Measurements from ENCODE around the gene ATOX1.
"Not testable (repeated sequence)": the region's sequence is repeated elsewhere in the genome, so short reads cannot be mapped to it uniquely, and the experiment has no call there.

ATOX1 gene

GRCh38 chr5:151733358-151734063, 24.9 kb downstream of the ATOX1 start:
- Histone ChIP-seq H3K4me1 (ENCODE audit: control insufficient read depth in 1 of 2, insufficient read depth in 1 of 2, low read depth in 1 of 2, low read length in 1 of 2) (no peaks in the 10 kb centered on the region), H3K4me3 (ENCODE audit: low read depth in 1 of 2, low read length in 1 of 2) (no peak overlapping the region), H3K27me3 (no peaks in the 10 kb centered on the region), H3K9me3 (peaks cover 6% of the 10 kb centered on the region), H3K36me3 (peaks cover 31% of the 10 kb centered on the region), H3K27ac (no peak overlapping the region)
- no peak for TF ChIP-seq CTCF (IDR thresholded peaks at IDR 0.05)

GRCh38 chr5:151730381-151730780, 28.1 kb downstream of the ATOX1 start:
- peaks cover 22% of the 10 kb centered on the region for H3K36me3 ChIP-seq
- H3K27me3 ChIP-seq = no peaks in the 10 kb centered on the region
- peaks cover 6% of the 10 kb centered on the region for H3K9me3 ChIP-seq
- H3K4me1 ChIP-seq (ENCODE audit: control insufficient read depth in 1 of 2, insufficient read depth in 1 of 2, low read depth in 1 of 2, low read length in 1 of 2) = no peaks in the 10 kb centered on the region
- no peak for TF ChIP-seq CTCF (IDR thresholded peaks at IDR 0.05)
- no peak overlapping the region for H3K4me3 ChIP-seq (ENCODE audit: low read depth in 1 of 2, low read length in 1 of 2)
- H3K27ac ChIP-seq = no peak overlapping the region

- H3K4me3 ChIP-seq (ENCODE audit: low read depth in 1 of 2, low read length in 1 of 2); H3K9me3 ChIP-seq; H3K27me3 ChIP-seq; H3K4me1 ChIP-seq (ENCODE audit: control insufficient read depth in 1 of 2, insufficient read depth in 1 of 2, low read depth in 1 of 2, low read length in 1 of 2); H3K27ac ChIP-seq: not testable (repeated sequence)
- H3K36me3 ChIP-seq = peaks cover 22% of the 10 kb centered on the region
Observed at GRCh38 chr5:151729597-151729996, 28.8 kb downstream of the ATOX1 start.

- H3K4me1 ChIP-seq (ENCODE audit: control insufficient read depth in 1 of 2, insufficient read depth in 1 of 2, low read depth in 1 of 2, low read length in 1 of 2) = peaks cover 35 to 36% of the 10 kb centered on the region in 2 experiments
- H3K4me3 ChIP-seq (ENCODE audit: low read depth in 1 of 2, low read length in 1 of 2) = no peak overlapping the region
- TF ChIP-seq CTCF (IDR thresholded peaks at IDR 0.05) = no peak
Observed at GRCh38 chr5:151724360-151724759, 34.1 kb downstream of the ATOX1 start.

GRCh38 chr5:151722546-151722945, 35.9 kb downstream of the ATOX1 start:
- Histone ChIP-seq H3K4me1 (ENCODE audit: control insufficient read depth in 1 of 2, insufficient read depth in 1 of 2, low read depth in 1 of 2, low read length in 1 of 2) (peaks cover 35 to 36% of the 10 kb centered on the region in 2 experiments), H3K36me3 (no peaks in the 10 kb centered on the region), H3K9me3 (no peaks in the 10 kb centered on the region), H3K27ac (peak overlapping the region; percentile 59), H3K4me3 (ENCODE audit: low read depth in 1 of 2, low read length in 1 of 2) (no peak overlapping the region), H3K27me3 (no peaks in the 10 kb centered on the region)
- TF ChIP-seq CTCF (IDR thresholded peaks at IDR 0.05) = no peak

More at GRCh38 chr5:151724360-151724759, 34.1 kb downstream of the ATOX1 start:
- Histone ChIP-seq H3K9me3 (no peaks in the 10 kb centered on the region), H3K27me3 (no peaks in the 10 kb centered on the region), H3K27ac (no peak overlapping the region), H3K36me3 (no peaks in the 10 kb centered on the region)

GRCh38 chr5:151721812-151722391, 36.5 kb downstream of the ATOX1 start:
- Histone ChIP-seq H3K36me3 (no peaks in the 10 kb centered on the region), H3K27ac (peak overlapping the region; percentile 59), H3K9me3 (no peaks in the 10 kb centered on the region), H3K27me3 (no peaks in the 10 kb centered on the region), H3K4me3 (ENCODE audit: low read depth in 1 of 2, low read length in 1 of 2) (no peak overlapping the region), H3K4me1 (ENCODE audit: control insufficient read depth in 1 of 2, insufficient read depth in 1 of 2, low read depth in 1 of 2, low read length in 1 of 2) (peaks cover 35 to 36% of the 10 kb centered on the region in 2 experiments)
- TF ChIP-seq CTCF (IDR thresholded peaks at IDR 0.05) = no peak
